Spleen (tissue), 7 donors: ENCODE data around the gene ANKRD27.
"Not testable (repeated sequence)": the region's sequence is repeated elsewhere in the genome, so short reads cannot be mapped to it uniquely, and the experiment has no call there.

Source experiments
- POLR2A ChIP-seq, 3 donors: fragments of 450-650 bp; IDR thresholded peaks; one replicate each; pipeline ENCODE4 v1.5.1; 2017; ENCODE audit warnings: antibody characterized with exemption in 3 of 3, mild to moderate bottlenecking in 1 of 3
- POLR2AphosphoS5 ChIP-seq, 3 donors: sonication (generic); formaldehyde crosslinking; IDR thresholded peaks; one replicate each; pipeline ENCODE4 v1.5.1; 2017; ENCODE audit warnings: antibody characterized with exemption in 3 of 3
- TF ChIP-seq, protein P1 (sequence below), 11 experiments: fragments of 200-600 bp in 7 of 11; fragments of 450-650 bp in 4 of 11; sonication (generic) in 4 of 11; IDR thresholded peaks in 8 of 11; conservative IDR thresholded peaks in 3 of 11; 1 replicate in 7 of 11; 2 replicates in 4 of 11; pipeline versions ENCODE4 v1.4.0 to v1.8.0; 2016 to 2021; ENCODE audit warnings: antibody characterized with exemption in 11 of 11, inconsistent platforms in 4 of 11, mild to moderate bottlenecking in 1 of 11
- donor health status: DM: no; HTN: no; CAD: no; lungs with moderate emphysema.
- donor health status: DM: no; HTN: no; CAD: no.
- donor health status: DM: no; HTN: no; CAD: no.

- TF ChIP-seq, protein P1, sequence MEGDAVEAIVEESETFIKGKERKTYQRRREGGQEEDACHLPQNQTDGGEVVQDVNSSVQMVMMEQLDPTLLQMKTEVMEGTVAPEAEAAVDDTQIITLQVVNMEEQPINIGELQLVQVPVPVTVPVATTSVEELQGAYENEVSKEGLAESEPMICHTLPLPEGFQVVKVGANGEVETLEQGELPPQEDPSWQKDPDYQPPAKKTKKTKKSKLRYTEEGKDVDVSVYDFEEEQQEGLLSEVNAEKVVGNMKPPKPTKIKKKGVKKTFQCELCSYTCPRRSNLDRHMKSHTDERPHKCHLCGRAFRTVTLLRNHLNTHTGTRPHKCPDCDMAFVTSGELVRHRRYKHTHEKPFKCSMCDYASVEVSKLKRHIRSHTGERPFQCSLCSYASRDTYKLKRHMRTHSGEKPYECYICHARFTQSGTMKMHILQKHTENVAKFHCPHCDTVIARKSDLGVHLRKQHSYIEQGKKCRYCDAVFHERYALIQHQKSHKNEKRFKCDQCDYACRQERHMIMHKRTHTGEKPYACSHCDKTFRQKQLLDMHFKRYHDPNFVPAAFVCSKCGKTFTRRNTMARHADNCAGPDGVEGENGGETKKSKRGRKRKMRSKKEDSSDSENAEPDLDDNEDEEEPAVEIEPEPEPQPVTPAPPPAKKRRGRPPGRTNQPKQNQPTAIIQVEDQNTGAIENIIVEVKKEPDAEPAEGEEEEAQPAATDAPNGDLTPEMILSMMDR (IDR thresholded peaks at IDR 0.05 in 8 of 11, conservative IDR thresholded peaks at IDR 0.05 in 3 of 11) = not testable (repeated sequence)
- TF ChIP-seq POLR2A, POLR2AphosphoS5 (IDR thresholded peaks at IDR 0.05): not testable (repeated sequence)
These were observed 18.6 kb downstream of the ANKRD27 start for GRCh38 chr19:32656379-32656778.
